ENCODE results near the gene MLANA.

Gene MLANA

DNA sequence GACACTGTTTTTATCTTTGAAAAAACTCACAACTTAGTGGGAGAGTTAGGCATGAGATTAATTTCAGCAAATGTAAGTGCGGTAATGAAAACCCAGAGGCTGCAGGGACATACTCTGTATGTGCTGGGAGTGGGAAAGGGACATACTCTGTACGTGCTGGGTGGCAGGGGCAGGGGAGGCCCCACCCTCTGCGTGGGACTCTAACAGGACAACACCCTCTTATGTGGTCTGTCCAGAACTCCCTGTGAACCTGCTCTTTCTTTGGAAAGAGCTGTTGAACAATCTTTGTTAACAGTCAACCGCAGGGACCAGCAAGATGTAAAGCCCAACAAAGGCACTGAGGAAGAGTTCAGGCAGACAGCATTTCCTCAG lies 2.4 kb downstream of the MLANA start:
- H3F3A ChIP-seq (ENCODE audit: low read depth) = no peaks in the 10 kb centered on the region
- no peaks in the 10 kb centered on the region for H3K9me2 ChIP-seq (replicated peaks; ENCODE audit: low read depth, low read length)
- no peak overlapping the region for H3K4me3 ChIP-seq (ENCODE audit: low read length, poor library complexity, severe bottlenecking)
- TF ChIP-seq, protein P1, sequence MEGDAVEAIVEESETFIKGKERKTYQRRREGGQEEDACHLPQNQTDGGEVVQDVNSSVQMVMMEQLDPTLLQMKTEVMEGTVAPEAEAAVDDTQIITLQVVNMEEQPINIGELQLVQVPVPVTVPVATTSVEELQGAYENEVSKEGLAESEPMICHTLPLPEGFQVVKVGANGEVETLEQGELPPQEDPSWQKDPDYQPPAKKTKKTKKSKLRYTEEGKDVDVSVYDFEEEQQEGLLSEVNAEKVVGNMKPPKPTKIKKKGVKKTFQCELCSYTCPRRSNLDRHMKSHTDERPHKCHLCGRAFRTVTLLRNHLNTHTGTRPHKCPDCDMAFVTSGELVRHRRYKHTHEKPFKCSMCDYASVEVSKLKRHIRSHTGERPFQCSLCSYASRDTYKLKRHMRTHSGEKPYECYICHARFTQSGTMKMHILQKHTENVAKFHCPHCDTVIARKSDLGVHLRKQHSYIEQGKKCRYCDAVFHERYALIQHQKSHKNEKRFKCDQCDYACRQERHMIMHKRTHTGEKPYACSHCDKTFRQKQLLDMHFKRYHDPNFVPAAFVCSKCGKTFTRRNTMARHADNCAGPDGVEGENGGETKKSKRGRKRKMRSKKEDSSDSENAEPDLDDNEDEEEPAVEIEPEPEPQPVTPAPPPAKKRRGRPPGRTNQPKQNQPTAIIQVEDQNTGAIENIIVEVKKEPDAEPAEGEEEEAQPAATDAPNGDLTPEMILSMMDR (conservative IDR thresholded peaks at IDR 0.05; ENCODE audit: low read length) = no peak
- no peak for TF ChIP-seq EZH2phosphoT487 (IDR thresholded peaks at IDR 0.05; ENCODE audit: borderline replicate concordance)
- H2AFZ ChIP-seq (ENCODE audit: low read length) = no peak overlapping the region
- no peak overlapping the region for H3K9ac ChIP-seq (ENCODE audit: low read depth, low read length, poor library complexity, severe bottlenecking)
- no peaks in the 10 kb centered on the region for H3K9me3 ChIP-seq (ENCODE audit: insufficient read depth, low read depth, low read length)
- no peaks in the 10 kb centered on the region for H3K27me3 ChIP-seq (ENCODE audit: insufficient read depth, low read length, poor library complexity, severe bottlenecking)
- H4K20me1 ChIP-seq (ENCODE audit: insufficient read depth, low read length, poor library complexity, severe bottlenecking) = no peaks in the 10 kb centered on the region
- H3K36me3 ChIP-seq (ENCODE audit: insufficient read depth, low read length) = no peaks in the 10 kb centered on the region
- H3K4me2 ChIP-seq (ENCODE audit: low read depth, low read length, poor library complexity, severe bottlenecking) = no peak overlapping the region
- no peaks in the 10 kb centered on the region for H3K4me1 ChIP-seq (ENCODE audit: insufficient read depth, low read length, poor library complexity, severe bottlenecking)
- H3K79me2 ChIP-seq (ENCODE audit: insufficient read depth, low read length) = no peaks in the 10 kb centered on the region

GRCh38 chr9:5893591-5894236 lies 3.0 kb downstream of the MLANA start:
- Histone ChIP-seq H3K4me1 (ENCODE audit: insufficient read depth, low read length, poor library complexity, severe bottlenecking) (no peaks in the 10 kb centered on the region), H3F3A (ENCODE audit: low read depth) (no peaks in the 10 kb centered on the region), H3K9me2 (replicated peaks; ENCODE audit: low read depth, low read length) (no peaks in the 10 kb centered on the region), H3K9ac (ENCODE audit: low read depth, low read length, poor library complexity, severe bottlenecking) (no peak overlapping the region), H2AFZ (ENCODE audit: low read length) (no peak overlapping the region), H3K27me3 (ENCODE audit: insufficient read depth, low read length, poor library complexity, severe bottlenecking) (no peaks in the 10 kb centered on the region), H3K4me2 (ENCODE audit: low read depth, low read length, poor library complexity, severe bottlenecking) (no peak overlapping the region), H3K9me3 (ENCODE audit: insufficient read depth, low read depth, low read length) (no peaks in the 10 kb centered on the region), H4K20me1 (ENCODE audit: insufficient read depth, low read length, poor library complexity, severe bottlenecking) (no peaks in the 10 kb centered on the region), H3K36me3 (ENCODE audit: insufficient read depth, low read length) (no peaks in the 10 kb centered on the region), H3K4me3 (ENCODE audit: low read length, poor library complexity, severe bottlenecking) (no peak overlapping the region), H3K79me2 (ENCODE audit: insufficient read depth, low read length) (no peaks in the 10 kb centered on the region)
- TF ChIP-seq, protein P1 (conservative IDR thresholded peaks at IDR 0.05; ENCODE audit: low read length) = no peak
- TF ChIP-seq EZH2phosphoT487 (IDR thresholded peaks at IDR 0.05; ENCODE audit: borderline replicate concordance) = no peak

DNA sequence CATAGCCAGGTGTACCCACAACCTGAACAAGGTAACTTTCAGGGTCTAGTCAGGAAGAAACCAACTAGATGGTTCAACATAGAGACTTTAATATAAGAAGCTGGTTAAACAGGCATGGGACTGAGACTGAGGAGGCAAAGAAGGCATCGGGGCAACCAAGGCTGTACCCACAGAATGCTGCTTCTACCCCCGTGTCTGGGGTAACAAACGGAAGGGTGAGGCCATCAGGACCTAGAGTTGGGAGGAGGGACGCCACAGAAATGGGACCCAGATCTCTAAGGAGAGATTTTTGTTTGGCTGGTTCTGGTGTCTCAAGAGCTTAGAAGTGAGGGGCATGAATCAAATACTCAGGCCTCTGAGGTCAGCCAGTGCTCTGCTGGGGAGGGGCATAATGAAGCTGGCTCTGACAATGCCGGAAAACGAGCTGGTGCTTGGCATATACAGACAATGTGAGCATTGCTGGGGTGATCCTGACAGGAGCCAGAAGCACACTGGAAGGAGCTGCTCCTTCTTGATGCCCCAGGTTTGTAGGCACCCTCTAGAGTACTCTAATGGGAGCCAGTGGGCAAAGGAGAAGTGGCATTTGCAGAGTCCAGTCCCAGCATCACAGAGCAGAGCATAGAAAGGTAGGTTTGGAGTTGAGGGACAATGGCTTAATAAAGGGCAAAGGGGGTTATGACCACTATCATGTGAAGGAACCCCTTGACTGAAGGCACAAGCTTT lies 3.7 kb downstream of the MLANA start:
- no peak overlapping the region for H3K4me2 ChIP-seq (ENCODE audit: low read depth, low read length, poor library complexity, severe bottlenecking)
- H3K4me1 ChIP-seq (ENCODE audit: insufficient read depth, low read length, poor library complexity, severe bottlenecking) = no peaks in the 10 kb centered on the region
- H4K20me1 ChIP-seq (ENCODE audit: insufficient read depth, low read length, poor library complexity, severe bottlenecking) = no peaks in the 10 kb centered on the region
- no peaks in the 10 kb centered on the region for H3F3A ChIP-seq (ENCODE audit: low read depth)
- H3K9ac ChIP-seq (ENCODE audit: low read depth, low read length, poor library complexity, severe bottlenecking) = no peak overlapping the region
- no peaks in the 10 kb centered on the region for H3K36me3 ChIP-seq (ENCODE audit: insufficient read depth, low read length)
- no peaks in the 10 kb centered on the region for H3K79me2 ChIP-seq (ENCODE audit: insufficient read depth, low read length)
- no peaks in the 10 kb centered on the region for H3K9me2 ChIP-seq (replicated peaks; ENCODE audit: low read depth, low read length)
- no peaks in the 10 kb centered on the region for H3K9me3 ChIP-seq (ENCODE audit: insufficient read depth, low read depth, low read length)
- H2AFZ ChIP-seq (ENCODE audit: low read length) = no peak overlapping the region
- no peak overlapping the region for H3K4me3 ChIP-seq (ENCODE audit: low read length, poor library complexity, severe bottlenecking)
- no peaks in the 10 kb centered on the region for H3K27me3 ChIP-seq (ENCODE audit: insufficient read depth, low read length, poor library complexity, severe bottlenecking)
- TF ChIP-seq, protein P1 (conservative IDR thresholded peaks at IDR 0.05; ENCODE audit: low read length) = no peak
- TF ChIP-seq EZH2phosphoT487 (IDR thresholded peaks at IDR 0.05; ENCODE audit: borderline replicate concordance) = no peak
